Measurements from ENCODE around the gene ASCL4.

- TF ChIP-seq CTCF (IDR thresholded peaks at IDR 0.05) = no peak
- TF ChIP-seq POLR2A (IDR thresholded peaks at IDR 0.05) = no peak
Observed at GRCh38 chr12:107764626-107765025, 9.9 kb upstream of the ASCL4 start.

All from right lobe of liver (tissue), 4 donors.